ENCODE measurements around the gene DLGAP4.
A peak's percentile ranks its signal among the peaks of the same experiment; 100 is the strongest.
"Not testable (repeated sequence)": the region's sequence is repeated elsewhere in the genome, so short reads cannot be mapped to it uniquely, and the experiment has no call there.

The DLGAP4 gene

GRCh38 chr20:36543184-36544133, 237.3 kb downstream of the DLGAP4 start:
- no peak for DNase-seq

- peak; percentile 72 for DNase-seq
Measured at GRCh38 chr20:36544134-36545018, 238.2 kb downstream of the DLGAP4 start.

- no peak for DNase-seq
Measured at GRCh38 chr20:36546111-36546736, 240.1 kb downstream of the DLGAP4 start.

- no peak for DNase-seq
Measured at GRCh38 chr20:36547186-36548005, 241.3 kb downstream of the DLGAP4 start.

- peak; percentile 41 for DNase-seq
Measured at GRCh38 chr20:36548006-36548315, 241.8 kb downstream of the DLGAP4 start.

GRCh38 chr20:36548704-36549627, 242.8 kb downstream of the DLGAP4 start:
- DNase-seq: no peak

GRCh38 chr20:36549628-36549941, 243.4 kb downstream of the DLGAP4 start:
- DNase-seq: no peak

GRCh38 chr20:36549942-36550789, 244.0 kb downstream of the DLGAP4 start:
- DNase-seq: peak; percentile 18

- DNase-seq: no peak
Measured at GRCh38 chr20:36550790-36551299, 244.7 kb downstream of the DLGAP4 start.

- DNase-seq: no peak
Measured at GRCh38 chr20:36555248-36555647, 249.1 kb downstream of the DLGAP4 start.

- no peak for DNase-seq
Measured at GRCh38 chr20:36562724-36563123, 256.6 kb downstream of the DLGAP4 start.

- DNase-seq: no peak
Measured at GRCh38 chr20:36563374-36563773, 257.2 kb downstream of the DLGAP4 start.

GRCh38 chr20:36564078-36564725, 258.1 kb downstream of the DLGAP4 start:
- not testable (repeated sequence) for DNase-seq

GRCh38 chr20:36564726-36565121, 258.6 kb downstream of the DLGAP4 start:
- DNase-seq: not testable (repeated sequence)

- DNase-seq: no peak
Measured at GRCh38 chr20:36565520-36565919, 259.4 kb downstream of the DLGAP4 start.

GRCh38 chr20:36569847-36570429, 263.8 kb downstream of the DLGAP4 start:
- DNase-seq: no peak

- DNase-seq: no peak
Measured at GRCh38 chr20:36571564-36572504, 265.7 kb downstream of the DLGAP4 start.

- peak; percentile 42 for DNase-seq
Measured at GRCh38 chr20:36572701-36573102, 266.6 kb downstream of the DLGAP4 start.

All from NCI-H82 (cell line).